Measurements from ENCODE around the gene UBE2M.

DNA sequence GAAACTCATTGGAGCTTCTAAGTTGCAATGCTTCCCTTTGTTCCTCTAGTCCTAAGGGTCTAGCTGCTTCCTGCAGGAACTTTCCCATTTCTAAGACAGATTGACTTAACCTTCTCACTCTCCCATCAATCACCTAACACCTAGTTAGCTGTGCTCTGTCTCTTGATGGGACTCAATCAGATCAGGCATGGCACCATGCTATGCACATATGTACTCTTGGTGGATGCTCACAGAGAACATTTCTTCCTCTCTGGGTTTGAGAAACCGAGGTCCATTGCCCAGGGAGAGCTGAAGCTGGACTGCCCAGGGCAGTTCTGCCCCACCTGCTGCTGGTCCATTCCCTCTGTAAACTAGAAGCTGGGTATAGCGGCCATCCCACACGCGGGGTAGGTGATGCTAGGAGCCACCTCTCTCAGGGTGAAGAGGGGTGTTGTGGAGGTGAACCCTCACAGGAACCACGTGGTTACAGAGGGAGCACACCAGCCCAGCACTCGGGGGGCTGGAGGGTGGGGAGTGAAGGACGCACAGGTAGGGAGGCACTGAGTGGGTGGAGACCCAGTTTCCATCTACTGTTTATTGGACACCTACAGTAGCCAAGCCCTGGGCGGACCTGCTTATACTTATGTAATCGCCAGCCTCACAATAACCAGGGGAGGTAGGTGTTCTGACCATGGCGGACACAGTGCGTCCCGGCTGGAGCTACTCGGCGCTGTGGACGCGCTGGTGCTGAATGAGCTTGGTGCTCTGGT, 3.1 kb upstream of the UBE2M start:
- TF ChIP-seq, protein P1, sequence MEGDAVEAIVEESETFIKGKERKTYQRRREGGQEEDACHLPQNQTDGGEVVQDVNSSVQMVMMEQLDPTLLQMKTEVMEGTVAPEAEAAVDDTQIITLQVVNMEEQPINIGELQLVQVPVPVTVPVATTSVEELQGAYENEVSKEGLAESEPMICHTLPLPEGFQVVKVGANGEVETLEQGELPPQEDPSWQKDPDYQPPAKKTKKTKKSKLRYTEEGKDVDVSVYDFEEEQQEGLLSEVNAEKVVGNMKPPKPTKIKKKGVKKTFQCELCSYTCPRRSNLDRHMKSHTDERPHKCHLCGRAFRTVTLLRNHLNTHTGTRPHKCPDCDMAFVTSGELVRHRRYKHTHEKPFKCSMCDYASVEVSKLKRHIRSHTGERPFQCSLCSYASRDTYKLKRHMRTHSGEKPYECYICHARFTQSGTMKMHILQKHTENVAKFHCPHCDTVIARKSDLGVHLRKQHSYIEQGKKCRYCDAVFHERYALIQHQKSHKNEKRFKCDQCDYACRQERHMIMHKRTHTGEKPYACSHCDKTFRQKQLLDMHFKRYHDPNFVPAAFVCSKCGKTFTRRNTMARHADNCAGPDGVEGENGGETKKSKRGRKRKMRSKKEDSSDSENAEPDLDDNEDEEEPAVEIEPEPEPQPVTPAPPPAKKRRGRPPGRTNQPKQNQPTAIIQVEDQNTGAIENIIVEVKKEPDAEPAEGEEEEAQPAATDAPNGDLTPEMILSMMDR (conservative IDR thresholded peaks at IDR 0.05; ENCODE audit: low read length), result no peak
- TF ChIP-seq EZH2phosphoT487 (IDR thresholded peaks at IDR 0.05; ENCODE audit: borderline replicate concordance), result no peak

Data from Loucy (cell line).